Kidney epithelial cell (primary cell): Measurements from ENCODE around the gene GAPDHS. TPM values are rescaled to one million over a fixed set of nuclear protein-coding genes. Genes with fewer than 3 reads are reported as not detected.

Experiments used
- DNase-seq: peaks from one replicate; pipeline ENCODE4 v3.0.0-alpha.2; 2010; ENCODE audit warnings: low read depth
- H3K27me3 ChIP-seq: 2 replicates; pipeline ENCODE4 v1.6.0; 2011; ENCODE audit warnings: low read length; ENCODE audit not compliant: control insufficient read depth, insufficient read depth
- H3K36me3 ChIP-seq: 2 replicates; pipeline ENCODE4 v1.5.1; 2011; ENCODE audit warnings: low read length; ENCODE audit not compliant: control insufficient read depth, insufficient read depth
- H3K4me3 ChIP-seq: 2 replicates; pipeline ENCODE4 v1.5.1; 2011; ENCODE audit warnings: low read depth, mild to moderate bottlenecking, control low read depth, low read length
- total RNA-seq: library from RNA; depleted of rRNA; stranded (reverse); fragments of >200 nt; gene quantifications from 2 replicates; pipeline ENCODE4 v1.2.3, GENCODE V29; 2015
- TF ChIP-seq, protein P1 (sequence below): IDR thresholded peaks from 2 replicates; pipeline ENCODE4 v1.5.1; 2011; ENCODE audit warnings: mild to moderate bottlenecking, moderate library complexity, low read length, control low read depth, inconsistent platforms; ENCODE audit not compliant: insufficient read depth, poor library complexity, severe bottlenecking

The GAPDHS gene
- total RNA-seq, 1 donor from 2014 or later, result not detected

DNA sequence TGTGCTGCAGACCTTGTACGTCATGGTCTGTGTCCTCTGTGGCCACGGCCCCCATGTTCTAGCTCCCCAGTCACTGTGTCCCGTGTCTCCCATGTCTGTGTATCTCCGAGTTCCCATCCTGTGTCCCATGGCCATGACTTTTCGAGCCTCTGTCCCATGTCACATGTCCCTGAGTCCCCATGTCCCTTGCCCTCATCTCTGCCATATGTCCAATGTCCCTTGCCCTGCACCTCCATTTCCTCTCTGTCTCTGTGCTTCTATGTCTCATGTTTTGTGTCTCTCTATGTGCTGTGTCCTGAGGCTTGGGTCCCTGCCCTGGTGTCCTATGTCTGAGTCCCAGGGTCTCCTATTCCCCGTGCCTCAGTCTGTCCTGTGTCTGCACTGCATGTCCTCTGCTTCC lies 28.2 kb downstream of the GAPDHS start:
- peaks cover 27% of the 10 kb centered on the region for H3K27me3 ChIP-seq
- DNase-seq, result no peak
- H3K4me3 ChIP-seq, result no peak overlapping the region
- TF ChIP-seq, protein P1, sequence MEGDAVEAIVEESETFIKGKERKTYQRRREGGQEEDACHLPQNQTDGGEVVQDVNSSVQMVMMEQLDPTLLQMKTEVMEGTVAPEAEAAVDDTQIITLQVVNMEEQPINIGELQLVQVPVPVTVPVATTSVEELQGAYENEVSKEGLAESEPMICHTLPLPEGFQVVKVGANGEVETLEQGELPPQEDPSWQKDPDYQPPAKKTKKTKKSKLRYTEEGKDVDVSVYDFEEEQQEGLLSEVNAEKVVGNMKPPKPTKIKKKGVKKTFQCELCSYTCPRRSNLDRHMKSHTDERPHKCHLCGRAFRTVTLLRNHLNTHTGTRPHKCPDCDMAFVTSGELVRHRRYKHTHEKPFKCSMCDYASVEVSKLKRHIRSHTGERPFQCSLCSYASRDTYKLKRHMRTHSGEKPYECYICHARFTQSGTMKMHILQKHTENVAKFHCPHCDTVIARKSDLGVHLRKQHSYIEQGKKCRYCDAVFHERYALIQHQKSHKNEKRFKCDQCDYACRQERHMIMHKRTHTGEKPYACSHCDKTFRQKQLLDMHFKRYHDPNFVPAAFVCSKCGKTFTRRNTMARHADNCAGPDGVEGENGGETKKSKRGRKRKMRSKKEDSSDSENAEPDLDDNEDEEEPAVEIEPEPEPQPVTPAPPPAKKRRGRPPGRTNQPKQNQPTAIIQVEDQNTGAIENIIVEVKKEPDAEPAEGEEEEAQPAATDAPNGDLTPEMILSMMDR, result no peak
- no peaks in the 10 kb centered on the region for H3K36me3 ChIP-seq

DNA sequence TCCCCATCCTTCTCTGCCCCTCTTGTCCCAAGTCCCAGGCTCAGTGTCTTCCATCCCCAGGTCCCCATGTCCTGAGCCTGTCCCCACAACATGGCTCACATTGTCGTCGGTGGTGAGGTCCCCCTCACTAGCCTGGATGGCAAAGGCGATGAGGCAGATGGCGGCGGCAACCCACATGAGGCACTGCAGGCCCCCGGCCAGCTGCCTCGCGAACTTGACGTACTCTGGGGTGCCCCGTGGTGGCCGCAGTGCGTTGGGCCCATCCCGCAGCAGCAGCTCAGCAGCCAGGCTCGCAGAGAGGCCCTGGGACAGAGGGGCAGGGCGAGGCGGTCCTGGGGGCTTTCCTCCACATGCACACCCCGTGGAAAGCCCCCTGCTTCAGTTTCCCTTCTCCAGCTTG lies 29.1 kb downstream of the GAPDHS start:
- H3K36me3 ChIP-seq, result no peaks in the 10 kb centered on the region
- H3K4me3 ChIP-seq, result no peak overlapping the region
- peaks cover 26% of the 10 kb centered on the region for H3K27me3 ChIP-seq
- TF ChIP-seq, protein P1, result no peak
- no peak for DNase-seq

DNA sequence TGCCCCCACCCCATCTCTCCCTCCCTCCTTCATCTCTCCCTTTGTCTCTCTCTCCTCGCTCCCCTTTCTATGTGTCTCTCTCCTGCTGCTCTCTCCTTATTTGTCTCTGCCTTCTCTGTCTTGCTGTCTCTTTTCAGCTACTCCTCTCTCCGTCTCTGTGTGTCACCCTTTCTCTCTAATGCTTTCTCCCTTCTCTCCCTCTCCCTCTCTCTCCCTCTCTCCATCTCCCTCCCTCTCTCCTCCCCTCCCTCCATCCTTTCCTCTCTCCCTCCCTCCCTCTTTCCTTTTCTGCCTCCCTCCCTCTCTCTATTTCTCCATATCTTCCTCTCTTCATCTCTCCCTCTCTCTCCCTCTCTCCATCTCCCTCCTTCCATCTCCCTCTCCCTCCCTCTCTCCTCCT lies 29.5 kb downstream of the GAPDHS start:
- DNase-seq, result no peak
- Histone ChIP-seq H3K4me3 (no peak overlapping the region), H3K36me3 (no peaks in the 10 kb centered on the region), H3K27me3 (peaks cover 22% of the 10 kb centered on the region)
- TF ChIP-seq, protein P1, result no peak

DNA sequence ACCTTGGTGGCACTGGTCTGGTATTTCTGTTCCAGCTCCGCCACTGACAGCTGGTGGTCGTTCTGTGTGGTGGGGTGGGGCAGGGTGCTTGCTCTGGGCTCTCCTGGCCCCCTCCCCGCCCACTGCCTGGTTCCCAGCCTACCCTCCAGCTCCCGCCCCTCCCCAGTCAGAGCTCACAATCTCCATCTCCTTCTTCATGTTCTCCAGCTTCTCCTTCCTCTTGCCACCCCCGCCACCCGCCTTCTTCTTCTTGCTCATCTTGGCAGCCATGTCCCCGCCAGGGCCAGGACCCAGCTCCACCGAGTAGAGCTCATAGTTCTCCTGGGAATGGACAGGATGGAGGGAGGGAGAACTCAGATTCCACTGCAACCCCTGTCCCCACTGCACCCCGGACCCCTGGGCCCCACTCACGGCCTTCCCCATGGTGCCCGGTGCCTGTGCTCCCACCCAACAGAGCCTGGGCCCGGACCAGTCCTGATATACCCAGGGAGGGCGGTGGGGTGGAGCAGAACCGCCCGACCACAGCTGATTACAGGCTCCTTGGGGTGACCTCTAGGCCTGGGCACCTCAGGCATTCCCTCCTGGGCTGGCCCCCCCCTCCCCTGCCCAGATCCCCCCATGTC lies 30.1 kb downstream of the GAPDHS start, which contains the start of gene ATP4A:
TSS of gene ATP4A (minus strand) at position 452 of the 623 bp plus-strand sequence. CDS start at position 423, 29 bp downstream.
- Histone ChIP-seq H3K27me3 (peaks cover 17% of the 10 kb centered on the region), H3K36me3 (no peaks in the 10 kb centered on the region), H3K4me3 (no peak within 1 kb of the TSS)
- DNase-seq, result no peak
- TF ChIP-seq, protein P1, result no peak

DNA sequence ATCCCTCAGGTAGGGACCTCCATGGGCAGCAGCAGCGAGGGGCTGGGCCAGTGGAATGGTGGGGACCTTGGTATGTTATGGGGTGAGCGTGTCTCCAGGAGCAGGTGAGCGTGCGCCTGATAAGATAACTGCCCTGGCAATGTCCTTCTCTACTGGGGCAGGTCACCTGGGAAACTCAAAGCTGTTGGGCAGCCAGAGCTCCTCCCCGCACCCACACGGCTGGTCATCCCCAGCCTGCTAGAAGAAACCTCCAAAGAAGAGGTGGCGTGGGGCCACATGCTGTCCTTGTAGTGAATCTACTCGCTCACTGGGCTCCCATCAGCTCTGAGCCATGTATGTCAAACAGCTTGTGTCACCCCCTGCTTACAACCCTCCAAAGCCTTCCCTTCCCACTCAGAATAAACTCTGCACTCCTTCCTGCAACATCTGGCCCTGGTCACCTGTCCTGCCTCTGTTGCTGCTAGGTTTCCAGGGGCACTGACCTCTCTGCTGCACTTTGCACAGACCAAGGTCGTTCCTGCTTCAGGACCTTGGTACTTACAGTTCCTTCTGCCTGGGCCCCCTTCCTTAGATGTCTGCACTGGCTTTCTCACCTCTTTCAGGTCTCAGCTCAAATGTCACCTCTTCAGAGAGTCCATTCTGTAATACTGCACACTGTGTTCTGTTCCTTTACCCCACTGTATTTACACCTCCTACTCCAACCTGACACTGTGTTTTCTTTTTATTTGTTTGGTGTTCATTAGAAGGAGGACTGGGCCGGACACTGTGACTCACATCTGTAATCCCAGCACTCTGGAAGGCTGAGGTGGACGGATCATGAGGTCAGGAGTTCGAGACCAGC lies 32.0 kb downstream of the GAPDHS start:
- TF ChIP-seq, protein P1, result no peak
- H3K27me3 ChIP-seq, result peaks cover under 1% of the 10 kb centered on the region
- H3K36me3 ChIP-seq, result no peaks in the 10 kb centered on the region
- no peak overlapping the region for H3K4me3 ChIP-seq
- no peak for DNase-seq

DNA sequence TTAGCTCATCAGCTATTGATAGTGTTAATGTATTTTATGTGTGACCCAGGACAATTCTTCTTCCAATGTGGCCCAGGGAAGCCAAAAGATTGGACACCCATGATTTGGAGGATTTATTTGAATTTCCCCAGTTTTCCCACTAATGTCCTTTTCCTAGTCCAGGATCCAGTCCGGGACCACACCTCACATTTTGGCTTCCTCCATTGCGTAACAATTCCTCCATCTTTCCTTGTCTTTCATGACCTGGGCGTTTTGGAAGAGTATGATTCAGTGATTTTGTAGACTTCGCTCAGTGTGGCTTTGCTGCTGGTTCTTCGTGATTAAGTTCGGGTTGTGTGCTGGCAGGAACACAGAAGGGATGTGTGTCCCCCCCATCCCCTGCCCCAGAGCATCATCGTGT lies 33.5 kb downstream of the GAPDHS start:
- H3K4me3 ChIP-seq, result no peak overlapping the region
- no peak for DNase-seq
- H3K27me3 ChIP-seq, result no peaks in the 10 kb centered on the region
- TF ChIP-seq, protein P1, result no peak
- H3K36me3 ChIP-seq, result no peaks in the 10 kb centered on the region
